ENCODE data around the gene KLHL26.
"Not testable (repeated sequence)": the region's sequence is repeated elsewhere in the genome, so short reads cannot be mapped to it uniquely, and the experiment has no call there.

Gene KLHL26, protein sequence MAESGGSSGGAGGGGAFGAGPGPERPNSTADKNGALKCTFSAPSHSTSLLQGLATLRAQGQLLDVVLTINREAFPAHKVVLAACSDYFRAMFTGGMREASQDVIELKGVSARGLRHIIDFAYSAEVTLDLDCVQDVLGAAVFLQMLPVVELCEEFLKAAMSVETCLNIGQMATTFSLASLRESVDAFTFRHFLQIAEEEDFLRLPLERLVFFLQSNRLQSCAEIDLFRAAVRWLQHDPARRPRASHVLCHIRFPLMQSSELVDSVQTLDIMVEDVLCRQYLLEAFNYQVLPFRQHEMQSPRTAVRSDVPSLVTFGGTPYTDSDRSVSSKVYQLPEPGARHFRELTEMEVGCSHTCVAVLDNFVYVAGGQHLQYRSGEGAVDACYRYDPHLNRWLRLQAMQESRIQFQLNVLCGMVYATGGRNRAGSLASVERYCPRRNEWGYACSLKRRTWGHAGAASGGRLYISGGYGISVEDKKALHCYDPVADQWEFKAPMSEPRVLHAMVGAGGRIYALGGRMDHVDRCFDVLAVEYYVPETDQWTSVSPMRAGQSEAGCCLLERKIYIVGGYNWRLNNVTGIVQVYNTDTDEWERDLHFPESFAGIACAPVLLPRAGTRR

DNA sequence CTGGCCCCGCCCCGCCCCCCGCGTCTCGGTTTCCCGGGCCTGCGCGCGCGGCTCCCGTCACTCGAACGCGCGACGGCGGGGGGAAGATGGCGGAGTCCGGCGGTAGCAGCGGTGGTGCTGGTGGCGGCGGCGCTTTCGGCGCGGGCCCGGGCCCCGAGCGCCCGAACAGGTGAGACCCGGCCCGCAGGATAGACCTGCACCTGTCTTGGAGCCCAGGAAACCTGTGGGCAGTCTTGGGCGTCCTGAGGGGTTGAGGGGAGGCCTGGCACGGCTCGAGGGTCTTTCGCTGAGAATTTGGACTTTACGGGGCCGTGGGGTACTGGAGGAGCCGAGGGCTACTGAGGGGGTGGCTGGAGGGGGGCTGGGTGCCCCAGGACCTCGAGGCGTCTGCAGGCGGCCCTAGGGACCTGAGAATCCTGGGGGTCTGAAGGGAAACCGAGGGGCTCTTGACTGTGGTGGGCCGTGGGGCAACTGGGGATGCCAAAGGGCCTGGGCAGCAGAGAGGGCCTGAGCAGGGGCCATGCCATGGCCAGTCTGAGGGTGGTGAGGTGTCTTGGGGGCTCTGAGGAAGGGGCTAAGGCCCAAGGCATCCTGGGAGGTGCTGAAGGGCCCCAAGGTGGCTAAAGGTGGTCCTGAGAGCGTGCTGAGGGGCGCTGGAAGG is at the start of gene KLHL26:
KLHL26 (plus strand) TSS at position 60 of the 661 bp plus-strand sequence; CDS start at position 87, 27 bp downstream.
- no peak for DNase-seq (ENCODE audit: low read depth in 3 of 3)

DNA sequence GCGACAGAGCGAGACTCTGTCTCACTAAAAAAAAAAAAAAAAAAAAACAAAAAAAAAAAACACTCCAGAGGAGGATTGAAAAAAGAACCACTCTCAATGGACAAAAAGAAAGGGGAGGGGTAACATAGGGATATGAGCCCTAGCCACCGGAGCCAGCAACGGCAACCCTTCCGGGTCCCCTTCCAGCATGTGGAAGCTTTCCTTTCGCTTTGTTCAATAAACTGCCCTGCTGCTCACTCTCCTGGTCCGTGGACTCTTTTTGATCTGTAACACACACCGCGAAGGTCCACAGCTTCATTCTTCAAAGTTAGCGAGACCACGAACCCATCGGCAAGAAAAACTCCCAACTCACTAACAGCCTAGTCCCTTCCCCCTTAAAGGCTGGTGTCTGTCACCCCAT is 49.3 kb upstream of the KLHL26 start:
- DNase-seq (ENCODE audit: low read depth in 3 of 3) = no peak

DNA sequence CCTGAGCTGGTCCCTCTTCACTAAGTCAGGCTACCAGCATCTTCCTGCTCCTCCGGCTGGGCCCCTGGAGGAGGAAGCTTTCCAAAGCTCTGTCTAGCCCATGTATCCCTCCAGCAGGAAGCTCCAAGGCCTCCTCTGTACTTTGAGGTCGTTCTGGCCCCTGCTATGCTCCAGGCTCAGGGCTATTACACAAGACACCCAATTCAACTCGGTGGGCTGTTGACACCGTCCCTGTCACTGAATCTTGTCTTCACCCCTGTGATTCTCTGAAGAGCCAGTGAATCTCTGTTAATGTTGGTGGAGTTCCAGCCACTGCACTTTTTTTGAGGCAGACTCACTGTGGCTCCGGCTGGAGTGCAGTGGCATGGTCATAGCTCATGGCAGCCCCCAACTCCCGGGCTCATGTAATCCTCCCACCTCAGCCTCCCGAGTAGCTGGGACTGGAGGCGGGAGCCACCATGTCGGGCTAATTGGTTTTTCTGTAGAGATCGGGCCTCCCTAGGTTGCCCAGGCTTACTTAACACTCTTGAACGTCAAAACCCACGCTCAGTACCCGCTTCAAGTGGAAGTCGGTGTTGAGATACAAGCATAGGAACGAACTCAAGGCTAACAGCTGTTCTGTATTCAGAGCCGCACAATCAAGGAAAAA is 48.7 kb upstream of the KLHL26 start:
- no peak for DNase-seq (ENCODE audit: low read depth in 3 of 3)

DNA sequence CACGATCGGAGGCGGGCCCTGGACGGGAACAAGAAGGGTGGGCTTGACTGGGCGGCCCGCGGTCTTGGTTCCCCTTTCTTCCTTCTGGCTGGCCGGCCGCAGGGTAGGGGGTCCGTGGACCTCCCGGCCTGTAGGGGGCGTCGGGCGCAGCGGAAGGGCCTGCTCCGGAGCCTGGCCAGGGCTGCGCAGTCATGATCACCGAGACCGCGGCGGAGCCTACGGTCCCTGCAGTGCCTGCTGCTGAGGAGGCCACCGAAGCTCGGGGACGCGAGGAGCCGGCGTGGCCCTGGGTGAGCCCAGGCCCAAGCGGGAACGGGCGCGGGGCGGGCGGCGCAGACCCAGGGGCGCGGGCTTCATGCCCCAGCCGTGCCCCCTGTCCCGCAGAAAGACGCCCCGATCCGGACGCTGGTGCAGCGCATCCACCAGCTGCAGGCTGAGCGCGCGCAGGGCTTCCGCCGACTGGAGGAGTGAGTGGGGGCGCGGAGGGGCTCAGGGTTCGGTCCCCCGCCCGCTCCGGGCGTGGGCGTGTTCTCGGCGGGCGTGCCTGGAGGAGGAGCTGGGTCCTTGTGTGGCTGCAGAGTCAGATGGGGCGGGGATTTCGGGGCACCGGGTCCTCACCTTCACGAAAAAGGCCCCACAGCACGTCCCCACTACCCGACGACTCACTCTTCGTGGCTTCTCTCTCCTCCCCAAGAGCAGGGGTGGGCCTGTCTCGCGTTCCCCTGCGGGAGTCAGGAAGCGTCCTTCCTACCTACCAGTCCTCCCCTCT is 48.0 kb upstream of the KLHL26 start, which contains the start of gene REX1BD:
REX1BD (plus strand) TSS at position 188 of the 769 bp plus-strand sequence; CDS start at position 192, 4 bp downstream.
- DNase-seq (ENCODE audit: low read depth in 3 of 3) = peak; percentile 71 to 91 (median 82)

DNA sequence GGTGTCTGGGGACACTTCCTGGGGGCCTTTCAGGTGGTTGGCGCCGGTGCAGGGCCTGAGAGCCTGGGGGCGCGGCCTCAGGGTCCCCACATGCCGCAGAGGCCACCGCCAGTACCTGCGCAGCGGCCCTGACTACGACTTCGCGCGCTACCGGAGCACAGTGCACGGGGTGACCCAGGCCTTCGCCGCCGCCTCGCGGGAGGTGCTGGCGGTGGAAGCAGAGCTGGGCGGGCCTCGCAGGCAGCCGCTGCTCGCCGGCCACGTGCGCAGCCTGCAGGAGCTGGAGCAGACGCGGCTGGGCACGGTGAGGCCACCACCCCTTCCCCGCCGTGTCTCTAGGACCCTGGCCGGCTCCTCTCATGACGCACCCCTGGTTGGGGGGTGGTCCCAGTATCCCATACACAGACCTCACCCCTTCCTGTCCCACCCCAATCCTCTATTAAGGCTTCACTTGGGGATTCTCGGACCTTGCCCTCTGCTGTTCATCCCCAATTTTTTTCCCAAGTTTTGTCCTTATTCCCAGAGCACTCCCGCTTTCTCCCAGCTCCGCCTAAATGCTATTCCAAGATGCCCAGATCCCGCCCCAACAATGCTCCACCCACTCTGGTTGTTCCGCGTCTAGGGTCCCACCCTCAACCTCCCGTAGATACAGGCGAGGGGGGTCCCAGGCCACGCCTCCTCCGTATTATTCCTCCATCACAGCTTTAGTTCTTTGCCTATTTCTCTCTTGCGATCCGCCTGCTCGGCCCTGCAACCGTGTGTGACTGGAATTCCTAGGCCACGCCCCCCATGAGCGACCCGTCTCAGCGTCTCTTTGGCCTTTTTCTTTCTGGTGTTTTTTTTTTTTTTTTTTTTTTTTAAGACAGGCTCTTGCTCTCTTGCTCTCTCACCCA is 47.2 kb upstream of the KLHL26 start:
- DNase-seq (ENCODE audit: low read depth in 3 of 3) = peak; percentile 26 to 41 (median 38)

DNA sequence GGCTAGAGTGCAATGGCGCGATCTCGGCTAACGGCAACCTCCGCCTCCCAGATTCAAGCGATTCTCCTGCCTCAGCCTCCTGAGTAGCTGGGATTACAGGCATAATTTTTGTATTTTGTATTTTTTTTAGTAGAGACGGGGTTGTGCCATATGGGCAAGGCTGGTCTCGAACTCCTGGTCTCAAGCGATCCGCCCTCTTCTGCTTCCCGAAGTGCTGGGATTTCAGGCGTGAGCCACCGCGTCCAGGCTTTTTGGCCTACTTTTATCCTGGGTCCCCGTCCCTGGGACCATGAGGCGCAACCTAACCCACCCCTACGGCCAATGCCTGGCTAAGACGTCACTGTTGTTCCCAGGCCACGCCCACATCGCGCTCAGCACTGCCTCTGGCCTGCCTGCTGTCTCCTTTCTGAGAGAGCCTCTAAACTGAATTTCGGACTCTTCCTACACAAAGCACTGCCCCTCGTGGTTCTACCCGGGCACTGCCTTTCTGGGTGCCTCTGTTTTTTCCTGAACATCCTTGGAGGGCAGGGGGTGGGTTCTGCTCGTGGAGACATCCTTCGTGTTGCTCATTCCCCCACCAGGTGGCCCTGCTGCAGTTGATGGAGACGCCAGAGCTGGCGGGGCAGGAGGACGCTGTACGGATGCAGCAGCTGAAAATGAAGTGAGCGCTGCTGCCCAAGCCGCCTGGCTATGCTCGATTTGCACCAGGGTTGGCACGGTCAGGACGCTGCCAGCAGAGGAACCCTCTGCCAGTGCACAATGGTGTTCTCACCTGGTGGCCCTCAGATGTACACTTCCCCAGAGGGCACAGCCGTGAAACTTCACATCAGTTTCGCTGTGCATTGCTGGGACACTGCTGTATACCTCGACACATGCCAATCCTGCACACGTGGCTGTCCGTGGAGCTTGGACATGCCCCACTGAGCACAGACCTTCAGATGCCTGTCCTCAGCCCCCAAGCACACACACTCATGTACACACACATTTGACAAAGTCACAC is 46.3 kb upstream of the KLHL26 start:
- DNase-seq (ENCODE audit: low read depth in 3 of 3) = no peak

DNA sequence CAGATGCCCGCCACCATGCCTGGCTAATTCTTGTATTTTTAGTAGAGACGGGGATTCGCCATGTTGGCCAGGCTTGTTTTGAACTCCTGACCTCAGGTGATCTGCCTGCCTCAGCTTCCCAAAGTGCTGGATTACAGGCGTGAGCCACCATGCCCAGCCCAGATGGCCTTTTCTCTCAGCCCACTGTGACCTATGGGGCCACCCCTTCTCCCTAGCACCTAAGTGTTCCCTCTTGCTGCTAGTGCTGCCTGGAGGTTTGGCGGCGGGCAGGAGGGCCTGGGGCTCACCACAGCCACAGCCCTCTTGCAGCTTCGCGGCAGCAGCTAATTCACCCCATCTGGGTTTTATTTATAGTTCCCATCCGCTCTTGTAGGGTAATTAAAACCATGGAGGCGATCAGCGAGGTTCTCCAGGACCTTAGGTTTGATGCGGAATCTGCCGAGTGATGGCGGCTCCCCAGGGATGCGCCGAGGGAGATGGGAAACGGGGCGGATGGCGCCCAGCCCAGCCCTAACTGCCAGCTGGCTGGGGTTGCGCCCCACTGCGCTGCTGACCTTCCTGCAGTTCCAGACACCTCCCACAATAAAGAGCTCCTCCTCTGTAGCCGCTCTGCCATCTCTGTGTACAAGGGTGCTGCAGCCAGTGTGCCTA is 45.0 kb upstream of the KLHL26 start:
- DNase-seq (ENCODE audit: low read depth in 3 of 3) = no peak

DNA sequence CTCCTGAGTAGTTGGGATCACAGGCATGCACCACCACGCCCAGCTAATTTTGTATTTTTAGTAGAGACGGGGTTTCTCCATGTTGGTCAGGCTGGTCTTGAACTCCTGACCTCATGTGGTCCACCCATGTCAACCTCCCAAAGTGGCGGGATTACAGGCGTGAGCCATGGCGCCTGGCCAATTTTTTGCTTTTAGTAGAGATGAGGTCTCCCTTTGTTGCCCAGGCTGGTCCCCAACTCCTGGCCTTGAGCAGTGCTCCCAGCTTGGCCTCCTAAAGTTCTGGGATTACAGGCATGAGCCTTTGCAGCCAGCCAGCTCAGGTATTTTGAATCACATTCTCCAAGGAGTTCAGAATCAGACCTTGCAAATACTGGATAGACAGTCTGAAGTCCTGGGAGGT is 44.1 kb upstream of the KLHL26 start:
- not testable (repeated sequence) for DNase-seq (ENCODE audit: low read depth in 3 of 3)

DNA sequence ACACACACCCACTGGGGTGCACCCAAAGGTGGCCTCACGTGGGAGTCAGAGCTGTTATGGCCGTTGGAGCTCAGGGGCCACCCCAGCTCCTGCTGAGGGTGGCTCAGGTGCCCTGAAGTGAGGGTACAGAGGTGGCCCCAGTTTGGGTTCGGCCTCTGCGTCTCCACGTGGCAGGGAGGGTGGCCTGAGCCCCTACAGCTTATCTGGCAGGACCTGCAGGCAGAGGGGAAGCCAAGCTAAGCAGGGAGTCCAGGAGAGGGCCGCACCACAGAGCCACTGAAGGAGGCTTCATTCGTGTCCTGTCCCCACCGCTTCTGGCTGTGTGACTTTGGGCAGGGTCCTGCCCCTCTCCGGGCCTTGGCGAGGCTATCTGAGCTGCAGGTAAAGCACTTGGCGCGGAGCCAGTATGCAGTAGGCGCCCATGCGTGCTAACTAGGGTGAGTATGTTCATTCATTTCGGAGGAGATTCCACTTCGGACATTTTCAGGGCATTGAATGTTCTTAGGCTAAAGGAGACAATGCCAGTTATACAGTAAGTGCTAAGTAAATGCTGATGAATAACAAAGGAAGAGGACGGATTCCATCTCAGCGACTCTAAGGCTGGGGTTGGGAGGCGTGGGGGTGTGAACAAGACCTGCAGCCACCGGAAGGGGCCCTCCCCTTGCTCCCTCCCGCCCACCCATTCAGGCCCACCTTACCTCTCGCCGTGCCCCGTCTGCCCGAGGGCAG is 43.3 kb upstream of the KLHL26 start:
- no peak for DNase-seq (ENCODE audit: low read depth in 3 of 3)

DNA sequence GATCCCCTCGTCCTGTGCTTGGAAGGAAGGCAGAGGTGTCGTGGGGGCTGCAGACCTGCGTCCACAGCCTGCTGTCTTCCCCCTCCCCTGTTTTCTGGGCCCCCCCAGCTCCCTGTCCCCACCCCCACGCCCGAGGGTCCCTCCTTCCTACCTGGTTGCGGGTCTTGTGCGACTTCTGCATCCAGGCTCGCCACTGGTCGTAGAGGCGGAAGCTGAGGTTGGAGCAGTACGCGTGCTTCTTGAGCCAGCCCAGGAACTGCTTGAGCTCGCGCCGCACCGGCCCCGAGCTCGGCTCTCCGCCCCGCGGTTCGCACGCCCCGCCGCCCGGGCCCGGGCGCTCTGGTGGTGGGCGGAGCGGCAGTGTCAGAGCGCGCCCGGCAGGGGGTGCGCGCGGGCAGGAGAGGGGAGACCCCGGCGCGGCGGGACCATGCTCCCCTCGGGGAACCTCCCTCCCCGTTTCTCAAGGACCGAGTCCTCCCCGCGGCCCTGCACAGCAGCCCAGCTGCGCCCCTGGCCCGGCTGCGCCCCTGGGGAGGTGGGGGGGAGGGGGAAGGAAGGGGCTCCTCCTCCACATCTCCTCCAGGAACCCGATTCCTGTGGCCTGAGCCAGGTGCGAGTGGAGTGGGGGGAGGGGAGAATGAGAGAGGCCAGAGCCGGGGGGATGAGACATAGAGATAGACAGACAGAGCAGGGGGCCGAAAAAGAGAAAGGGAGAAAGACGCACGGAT is 42.6 kb upstream of the KLHL26 start:
- DNase-seq (ENCODE audit: low read depth in 3 of 3) = peak; percentile 53 to 72 (median 62)

DNA sequence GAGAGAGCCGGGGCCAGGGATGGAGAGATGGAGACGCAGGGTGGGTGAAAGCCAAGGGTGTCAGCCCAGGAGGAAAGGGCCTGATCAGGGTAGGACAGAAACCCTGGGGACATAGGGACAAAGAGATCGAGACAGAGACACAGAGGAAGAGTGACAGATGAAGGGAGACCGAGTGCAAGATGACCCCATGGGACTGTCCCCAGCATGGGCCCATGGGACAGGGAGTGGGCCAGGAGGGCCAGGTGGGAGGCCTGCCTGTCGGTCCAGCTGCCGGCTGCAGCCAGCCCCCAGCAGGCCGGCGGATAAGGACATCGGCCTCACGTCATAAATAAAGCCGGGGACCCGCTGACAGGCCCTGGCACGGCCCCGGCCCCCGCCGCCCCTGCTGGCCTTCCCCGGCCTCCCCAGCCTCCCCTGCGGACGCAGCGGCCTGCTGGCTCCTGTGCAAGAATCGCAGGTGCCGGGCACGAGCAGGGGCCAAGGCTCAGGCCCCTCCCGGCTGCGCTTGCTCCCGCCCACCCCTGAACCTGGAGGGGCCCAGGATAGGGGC is 41.9 kb upstream of the KLHL26 start:
- no peak for DNase-seq (ENCODE audit: low read depth in 3 of 3)

DNA sequence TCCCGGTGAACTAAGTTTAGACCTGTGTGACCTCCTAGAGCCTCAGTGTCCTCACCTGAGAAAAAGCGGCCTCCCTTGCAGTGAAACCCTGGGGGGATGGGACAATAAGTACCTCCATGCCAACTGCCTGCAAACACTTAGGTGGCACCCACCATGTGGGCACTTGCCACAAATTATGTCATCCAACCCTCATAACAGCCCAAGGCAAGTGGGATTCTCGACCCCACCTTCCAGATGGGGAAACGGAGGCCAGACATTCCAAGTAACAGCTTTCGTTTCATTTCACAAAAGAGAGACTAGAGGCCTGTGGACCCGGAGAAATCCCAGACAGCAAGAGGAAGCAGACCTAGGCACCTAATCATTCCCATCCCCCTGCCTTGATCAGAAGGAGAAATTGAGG is 41.4 kb upstream of the KLHL26 start:
- no peak for DNase-seq (ENCODE audit: low read depth in 3 of 3)

DNA sequence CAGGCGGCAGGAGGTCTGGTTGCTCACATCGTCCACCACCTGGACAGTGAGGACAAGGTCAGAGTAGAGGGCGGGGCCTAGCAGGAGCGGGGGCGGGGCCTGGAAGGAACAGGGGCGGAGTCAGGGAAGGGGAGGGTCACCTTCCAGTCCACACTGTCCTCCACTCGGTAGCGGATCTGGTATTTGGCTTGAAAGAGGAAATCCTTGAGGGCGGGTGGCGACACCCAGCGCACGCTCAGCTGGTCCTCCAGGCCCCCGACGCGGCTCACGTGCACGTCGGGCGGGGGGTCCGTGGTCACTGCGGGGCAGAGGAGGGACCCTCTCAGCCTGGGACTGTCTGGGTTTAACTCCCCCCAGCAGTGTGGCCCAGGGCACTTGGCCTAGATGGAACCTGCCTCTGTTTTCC is 40.1 kb upstream of the KLHL26 start:
- DNase-seq (ENCODE audit: low read depth in 3 of 3) = no peak

DNA sequence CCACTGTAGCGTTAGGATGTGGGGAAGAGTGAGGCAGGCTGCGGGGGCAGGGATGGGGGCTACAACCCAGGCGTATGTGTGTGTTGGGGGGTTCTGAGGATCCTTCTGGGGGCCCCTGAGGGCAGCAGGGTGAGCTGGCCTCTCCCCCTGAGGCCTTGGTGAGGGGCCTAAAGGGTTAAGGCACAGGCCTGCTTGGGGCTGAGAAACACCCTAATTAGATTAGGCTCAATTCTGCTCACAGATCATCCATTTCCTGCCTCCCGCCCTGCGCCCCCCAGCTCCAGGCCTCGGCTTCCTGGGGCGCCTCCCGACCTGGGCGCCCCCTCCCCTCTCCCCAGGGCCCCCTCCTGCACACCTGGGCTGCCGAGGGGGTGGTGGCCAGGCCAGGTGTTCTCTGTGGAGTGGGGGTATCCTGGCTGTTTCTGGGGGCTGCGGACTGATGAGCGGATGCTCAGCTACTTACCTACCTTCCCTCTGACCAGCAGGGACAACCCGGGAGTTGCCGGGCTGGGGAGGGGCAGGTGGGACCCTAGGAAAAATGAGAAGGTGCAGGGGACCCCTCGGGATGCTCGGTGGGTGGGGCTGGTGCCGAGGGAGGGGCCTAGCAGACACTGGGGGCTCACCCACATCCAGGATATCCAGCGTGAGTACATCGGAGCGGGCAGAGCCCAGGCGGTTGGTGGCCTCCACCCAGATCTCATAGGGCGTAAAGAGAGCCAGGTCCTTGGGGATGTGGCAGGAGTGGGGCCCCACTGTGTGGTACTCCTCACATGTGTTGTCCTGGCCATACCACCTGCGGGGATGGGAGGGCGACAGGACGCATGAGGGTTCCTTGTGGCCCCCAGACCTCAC is 38.8 kb upstream of the KLHL26 start:
- DNase-seq (ENCODE audit: low read depth in 3 of 3) = no peak

DNA sequence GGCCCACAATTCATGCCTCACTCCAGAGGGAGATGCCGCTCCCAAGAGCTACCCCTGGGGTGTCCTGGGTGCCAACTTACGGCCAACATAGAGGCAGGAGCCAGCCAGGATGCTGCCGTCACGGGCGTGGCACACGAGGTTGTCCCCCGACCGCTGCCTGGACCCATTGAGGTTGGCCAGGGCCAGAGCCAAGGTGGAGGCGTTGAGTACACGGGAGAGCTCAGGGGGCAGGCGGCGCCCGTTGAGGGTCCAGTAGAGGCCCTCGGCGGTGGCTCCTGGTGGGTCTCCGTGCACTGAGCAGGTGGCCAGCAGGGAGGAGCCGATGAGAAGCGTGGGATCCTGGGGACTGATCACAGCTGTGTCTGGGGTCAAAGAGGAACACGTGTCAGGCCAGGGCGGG is 37.3 kb upstream of the KLHL26 start:
- no peak for DNase-seq (ENCODE audit: low read depth in 3 of 3)

Measured in stimulated activated CD4-positive, alpha-beta T cell treated with anti-CD3 and anti-CD28 coated beads, TNF-alpha, amount 100 ng/mL, for 24 hours (primary cell).